T-cell (primary cell): ENCODE data around the gene NPY. TPM values are rescaled to one million over a fixed set of nuclear protein-coding genes. Genes with fewer than 3 reads are reported as not detected.

ENCODE experiments used
- ATAC-seq, 4 experiments: fragments of 200-7000 bp in 3 of 4; fragments of 150-1000 bp in 1 of 4; cut with Tn5 transposase; replicated peaks in 1 of 4; 1 replicate in 3 of 4; 2 replicates in 1 of 4; pipeline ENCODE4 v1.10.0; 2021; ENCODE audit warnings: moderate library complexity in 3 of 4, mild to moderate bottlenecking in 2 of 4, moderate number of reproducible peaks in 1 of 4
- CTCF ChIA-PET, 2 donors: fragments of 300-600 bp; sonication (Branson Sonifier 250); formaldehyde crosslinking; loops; one replicate each; lab custom pipeline; 2022; ENCODE audit warnings: antibody characterized with exemption in 2 of 2; lab: Charles Lee
- POLR2A ChIA-PET, 2 donors: fragments of 300-600 bp; sonication (Branson Sonifier 250); formaldehyde crosslinking; loops; one replicate each; lab custom pipeline; 2022; ENCODE audit warnings: antibody characterized with exemption in 2 of 2; lab: Charles Lee
- DNase-seq, 35 experiments: peaks; one replicate each; pipeline versions ENCODE4 v3.0.0 to v3.0.0-alpha.2; 2013 to 2023
- H3K27ac ChIP-seq: one replicate; pipeline ENCODE4 v1.5.1; 2013; ENCODE audit warnings: low read length
- H3K27me3 ChIP-seq, 2 experiments: replicated peaks in 1 of 2; 1 replicate in 1 of 2; 2 replicates in 1 of 2; pipeline versions ENCODE4 v1.6.1 to v1.7.0; 2013; ENCODE audit warnings: low read length in 1 of 2, mixed read lengths in 1 of 2; ENCODE audit not compliant: control insufficient read depth in 2 of 2, insufficient read depth in 2 of 2; ENCODE audit errors: extremely low read depth in 1 of 2
- H3K36me3 ChIP-seq, 2 donors: 1 replicate in 1 of 2; 2 replicates in 1 of 2; pipeline versions ENCODE4 v1.6.1 to v1.7.0; 2013; ENCODE audit warnings: low read length in 1 of 2; ENCODE audit not compliant: control insufficient read depth in 2 of 2, insufficient read depth in 1 of 2; ENCODE audit errors: extremely low read depth in 1 of 2
- H3K4me1 ChIP-seq, 2 experiments: 1 replicate in 1 of 2; 2 replicates in 1 of 2; pipeline versions ENCODE4 v1.6.1 to v1.7.0; 2013; ENCODE audit warnings: low read length in 2 of 2, mixed read lengths in 1 of 2; ENCODE audit not compliant: insufficient read depth in 2 of 2, control insufficient read depth in 1 of 2; ENCODE audit errors: extremely low read depth in 1 of 2
- H3K4me3 ChIP-seq, 2 donors: 1 replicate in 1 of 2; 2 replicates in 1 of 2; pipeline versions ENCODE4 v1.5.1 to v1.7.0; 2013; ENCODE audit warnings: mild to moderate bottlenecking in 2 of 2, low read length in 1 of 2, moderate library complexity in 1 of 2; ENCODE audit not compliant: control insufficient read depth in 1 of 2; ENCODE audit errors: extremely low read depth in 1 of 2
- H3K9me3 ChIP-seq: 2 replicates; pipeline ENCODE4 v1.7.0; 2013
- H3K27ac Mint-ChIP-seq, 2 donors: one replicate each; pipeline ENCODE4 v1.8.0; 2020 to 2021; ENCODE audit warnings: mild to moderate bottlenecking in 2 of 2, mixed read lengths in 2 of 2
- H3K27me3 Mint-ChIP-seq, 2 donors: one replicate each; pipeline ENCODE4 v1.8.0; 2021 to 2022; ENCODE audit warnings: mixed read lengths in 2 of 2
- H3K36me3 Mint-ChIP-seq: one replicate; pipeline ENCODE4 v1.8.0; 2021; ENCODE audit warnings: mixed read lengths
- H3K4me1 Mint-ChIP-seq, 3 donors: one replicate each; pipeline ENCODE4 v1.8.0; 2020 to 2022; ENCODE audit warnings: mixed read lengths in 3 of 3, mild to moderate bottlenecking in 1 of 3
- H3K4me3 Mint-ChIP-seq, 3 donors: one replicate each; pipeline ENCODE4 v1.8.0; 2020 to 2022; ENCODE audit warnings: mild to moderate bottlenecking in 3 of 3, mixed read lengths in 3 of 3, moderate library complexity in 3 of 3
- H3K9me3 Mint-ChIP-seq, 3 donors: one replicate each; pipeline ENCODE4 v1.8.0; 2020 to 2022; ENCODE audit warnings: mixed read lengths in 3 of 3
- WGBS: methylation state at CpG from one replicate; pipeline ENCODE4 v1.1.5; 2013; ENCODE audit warnings: missing lambda C conversion rate; ENCODE audit not compliant: insufficient coverage; 5-methylcytosine and 5-hydroxymethylcytosine counted together
- total RNA-seq, 35 experiments: library from RNA in 6 of 35; stranded (reverse) in 6 of 35; fragments of 120-200 nt in 1 of 35; gene quantifications; one replicate each; pipeline versions ENCODE4 v1.2.1 to v1.2.4 and lab custom pipeline; 2013 to 2026

NPY gene
- total RNA-seq, 5 donors from 2014 or later (not counting 1 experiment from before 2014, with no cell fraction given), result not detected

DNA sequence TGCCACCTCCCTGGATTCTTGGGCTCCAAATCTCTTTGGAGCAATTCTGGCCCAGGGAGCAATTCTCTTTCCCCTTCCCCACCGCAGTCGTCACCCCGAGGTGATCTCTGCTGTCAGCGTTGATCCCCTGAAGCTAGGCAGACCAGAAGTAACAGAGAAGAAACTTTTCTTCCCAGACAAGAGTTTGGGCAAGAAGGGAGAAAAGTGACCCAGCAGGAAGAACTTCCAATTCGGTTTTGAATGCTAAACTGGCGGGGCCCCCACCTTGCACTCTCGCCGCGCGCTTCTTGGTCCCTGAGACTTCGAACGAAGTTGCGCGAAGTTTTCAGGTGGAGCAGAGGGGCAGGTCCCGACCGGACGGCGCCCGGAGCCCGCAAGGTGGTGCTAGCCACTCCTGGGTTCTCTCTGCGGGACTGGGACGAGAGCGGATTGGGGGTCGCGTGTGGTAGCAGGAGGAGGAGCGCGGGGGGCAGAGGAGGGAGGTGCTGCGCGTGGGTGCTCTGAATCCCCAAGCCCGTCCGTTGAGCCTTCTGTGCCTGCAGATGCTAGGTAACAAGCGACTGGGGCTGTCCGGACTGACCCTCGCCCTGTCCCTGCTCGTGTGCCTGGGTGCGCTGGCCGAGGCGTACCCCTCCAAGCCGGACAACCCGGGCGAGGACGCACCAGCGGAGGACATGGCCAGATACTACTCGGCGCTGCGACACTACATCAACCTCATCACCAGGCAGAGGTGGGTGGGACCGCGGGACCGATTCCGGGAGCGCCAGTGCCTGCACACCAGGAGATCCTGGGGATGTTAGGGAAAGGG is 913 bp downstream of the NPY start:
- peak overlapping the region; percentile 41 to 69 (median 55) for H3K4me3 Mint-ChIP-seq
- Histone ChIP-seq H3K36me3 (no peaks in the 10 kb centered on the region), H3K27ac (no peak overlapping the region), H3K4me1 (peaks cover 6 to 21% of the 10 kb centered on the region in 2 experiments), H3K27me3 (peaks cover 22 to 31% of the 10 kb centered on the region in 2 experiments), H3K4me3 (peak overlapping the region in 1 of 2 donors; percentile 69), H3K9me3 (no peaks in the 10 kb centered on the region)
- no peak overlapping the region for H3K27ac Mint-ChIP-seq
- CTCF ChIA-PET, result no interaction called here
- DNase-seq (no peak), ATAC-seq (no peak)
- POLR2A ChIA-PET, result interaction anchor here in 1 of 2 donors (0.6 kb wide), 1 partner anchor 16 kb away, joined by 3 read pairs; no protein-coding TSS in a partner anchor
- no peaks in the 10 kb centered on the region for H3K9me3 Mint-ChIP-seq
- H3K36me3 Mint-ChIP-seq, result no peaks in the 10 kb centered on the region
- peaks cover 43 to 52% of the 10 kb centered on the region in 2 donors for H3K27me3 Mint-ChIP-seq
- WGBS, result 7% methylated on average over 38 of the region's 51 CpGs
- peaks cover 15 to 22% (median 21%) of the 10 kb centered on the region in 3 donors for H3K4me1 Mint-ChIP-seq

DNA sequence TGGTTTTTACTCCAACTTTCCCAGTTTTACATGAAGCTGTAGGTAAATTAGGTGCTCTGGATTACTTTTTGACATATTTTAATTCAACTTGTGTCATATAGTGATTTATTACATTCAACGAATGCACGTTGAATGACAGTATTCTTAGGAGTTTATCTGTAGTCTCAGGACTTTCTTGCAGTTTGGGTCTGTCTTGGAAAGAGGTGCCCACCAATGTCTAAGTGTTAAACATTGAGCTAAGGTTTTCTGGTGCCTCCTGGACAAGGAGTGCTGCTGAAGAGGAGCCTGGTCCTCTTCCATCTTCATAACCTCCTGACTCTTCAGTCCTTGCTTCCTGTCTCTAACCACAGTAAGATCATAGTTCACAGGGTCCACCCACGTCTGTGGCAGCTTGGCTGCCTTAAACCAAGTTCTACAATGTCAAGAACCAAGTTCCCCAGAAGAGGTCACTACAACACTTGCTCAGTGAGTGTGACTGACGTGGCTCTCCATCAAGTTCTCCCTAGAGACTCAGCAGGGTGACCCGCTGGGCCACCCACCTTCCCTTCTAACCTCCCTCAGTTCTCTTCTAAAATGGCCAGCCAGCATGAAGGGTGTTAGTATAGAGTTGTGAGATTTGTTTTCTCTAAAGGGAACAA is 6.1 kb downstream of the NPY start:
- Histone ChIP-seq H3K4me3 (no peak overlapping the region), H3K27ac (no peak overlapping the region), H3K4me1 (peaks cover 5 to 7% of the 10 kb centered on the region in 2 experiments), H3K27me3 (peaks cover 9 to 18% of the 10 kb centered on the region in 2 experiments), H3K36me3 (no peaks in the 10 kb centered on the region), H3K9me3 (no peaks in the 10 kb centered on the region)
- H3K9me3 Mint-ChIP-seq, result no peaks in the 10 kb centered on the region
- no peaks in the 10 kb centered on the region for H3K36me3 Mint-ChIP-seq
- CTCF ChIA-PET, result interaction anchor here (1.1 to 1.5 kb wide), 3 partner anchors 343 to 376 kb away, joined by 3 to 8 read pairs (median 5); no protein-coding TSS in a partner anchor
- H3K27ac Mint-ChIP-seq, result no peak overlapping the region
- POLR2A ChIA-PET, result no interaction called here
- H3K4me1 Mint-ChIP-seq, result peaks cover 8 to 14% (median 14%) of the 10 kb centered on the region in 3 donors
- ATAC-seq (peak; percentile 65 to 85 (median 78)), DNase-seq (peak in 16 of 35 experiments; percentile 1 to 58 (median 7))
- H3K4me3 Mint-ChIP-seq, result no peak overlapping the region
- peaks cover 39 to 43% of the 10 kb centered on the region in 2 donors for H3K27me3 Mint-ChIP-seq
- WGBS, result 21% methylated on average over 4 of the region's 5 CpGs

GRCh38 chr7:24291271-24291670 is 7.3 kb downstream of the NPY start:
- ChIA-PET CTCF (interaction anchor here in 1 of 2 donors (1.1 kb wide), 1 partner anchor 341 kb away, joined by 3 read pairs; no protein-coding TSS in a partner anchor), POLR2A (no interaction called here)
- H3K27me3 Mint-ChIP-seq, result peaks cover 33% of the 10 kb centered on the region in 2 donors
- no peak overlapping the region for H3K27ac ChIP-seq
- no peaks in the 10 kb centered on the region for H3K9me3 Mint-ChIP-seq
- H3K4me3 ChIP-seq, result no peak overlapping the region
- H3K4me3 Mint-ChIP-seq, result no peak overlapping the region
- DNase-seq (no peak), ATAC-seq (no peak)
- H3K36me3 Mint-ChIP-seq, result no peaks in the 10 kb centered on the region
- H3K27me3 ChIP-seq, result peaks cover 2 to 9% of the 10 kb centered on the region in 2 experiments
- peaks cover 6 to 7% (median 7%) of the 10 kb centered on the region in 3 donors for H3K4me1 Mint-ChIP-seq
- peaks cover 4 to 5% of the 10 kb centered on the region in 2 experiments for H3K4me1 ChIP-seq
- no peaks in the 10 kb centered on the region for H3K36me3 ChIP-seq
- no peaks in the 10 kb centered on the region for H3K9me3 ChIP-seq
- WGBS, result 77% methylated on average over 7 of the region's 7 CpGs
- no peak overlapping the region for H3K27ac Mint-ChIP-seq

- Mint-ChIP-seq H3K4me1 (no peaks in the 10 kb centered on the region), H3K9me3 (peaks cover 7 to 10% (median 8%) of the 10 kb centered on the region in 3 donors), H3K27me3 (peaks cover 21 to 31% of the 10 kb centered on the region in 2 donors), H3K27ac (no peak overlapping the region), H3K4me3 (no peak overlapping the region), H3K36me3 (no peaks in the 10 kb centered on the region)
- no peaks in the 10 kb centered on the region for H3K36me3 ChIP-seq
- H3K4me1 ChIP-seq, result no peaks in the 10 kb centered on the region
- ChIA-PET POLR2A (no interaction called here), CTCF (no interaction called here)
- ATAC-seq (no peak), DNase-seq (no peak)
- WGBS, result 100% methylated on average over 2 of the region's 3 CpGs
- H3K27ac ChIP-seq, result no peak overlapping the region
- no peaks in the 10 kb centered on the region for H3K27me3 ChIP-seq
- H3K4me3 ChIP-seq, result no peak overlapping the region
- no peaks in the 10 kb centered on the region for H3K9me3 ChIP-seq
Measured at GRCh38 chr7:24297362-24297761, 13.4 kb downstream of the NPY start.

DNA sequence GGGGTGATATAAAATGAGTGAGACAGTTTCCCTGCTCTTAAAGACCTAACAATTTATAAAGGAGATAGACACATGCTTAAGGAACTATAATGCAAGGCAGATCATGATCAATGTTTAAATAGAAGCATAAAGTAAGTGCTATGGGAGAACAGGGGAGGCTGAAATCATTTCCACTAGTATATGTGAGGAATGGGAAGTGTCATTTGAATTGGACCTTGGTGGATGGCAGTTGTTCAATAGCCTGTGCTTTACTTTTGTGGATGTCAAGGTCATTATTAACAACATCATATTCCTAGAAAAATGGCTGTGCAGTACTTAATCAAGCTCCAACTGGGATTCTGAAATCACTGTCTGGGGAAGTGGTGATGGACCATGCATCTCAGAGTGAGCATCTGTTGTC is 14.7 kb downstream of the NPY start:
- H3K4me3 Mint-ChIP-seq, result no peak overlapping the region
- CTCF ChIA-PET, result no interaction called here

GRCh38 chr7:24299192-24299591 is 15.2 kb downstream of the NPY start:
- H3K9me3 Mint-ChIP-seq, result peaks cover 7 to 10% (median 8%) of the 10 kb centered on the region in 3 donors
- no peak overlapping the region for H3K27ac Mint-ChIP-seq
- H3K9me3 ChIP-seq, result no peaks in the 10 kb centered on the region
- H3K36me3 ChIP-seq, result no peaks in the 10 kb centered on the region
- H3K4me3 Mint-ChIP-seq, result no peak overlapping the region
- POLR2A ChIA-PET, result interaction anchor here in 1 of 2 donors (0.6 kb wide), 1 partner anchor 1360 kb away, joined by 4 read pairs; no protein-coding TSS in a partner anchor
- H3K4me1 Mint-ChIP-seq, result no peaks in the 10 kb centered on the region
- no peaks in the 10 kb centered on the region for H3K27me3 ChIP-seq
- ATAC-seq, result no peak
- H3K4me3 ChIP-seq, result no peak overlapping the region
- no peaks in the 10 kb centered on the region for H3K36me3 Mint-ChIP-seq
- no peak overlapping the region for H3K27ac ChIP-seq
- H3K27me3 Mint-ChIP-seq, result peaks cover 25 to 32% of the 10 kb centered on the region in 2 donors
- CTCF ChIA-PET, result no interaction called here
- no peak for DNase-seq
- H3K4me1 ChIP-seq, result no peaks in the 10 kb centered on the region
- WGBS, result 29% methylated on average over 4 of the region's 4 CpGs

More for the DNA sequence above, 14.7 kb downstream of the NPY start:
- no peak for ATAC-seq
- no peaks in the 10 kb centered on the region for H3K36me3 Mint-ChIP-seq
- Histone ChIP-seq H3K9me3 (no peaks in the 10 kb centered on the region), H3K36me3 (no peaks in the 10 kb centered on the region), H3K27ac (no peak overlapping the region), H3K4me1 (no peaks in the 10 kb centered on the region), H3K4me3 (no peak overlapping the region), H3K27me3 (no peaks in the 10 kb centered on the region)
- H3K9me3 Mint-ChIP-seq, result peaks cover 7 to 10% (median 8%) of the 10 kb centered on the region in 3 donors
- H3K27me3 Mint-ChIP-seq, result peaks cover 21 to 29% of the 10 kb centered on the region in 2 donors
- no peak for DNase-seq
- H3K27ac Mint-ChIP-seq, result no peak overlapping the region
- no peaks in the 10 kb centered on the region for H3K4me1 Mint-ChIP-seq
- POLR2A ChIA-PET, result no interaction called here
